Osteocyte (in vitro differentiated cells): Measurements from ENCODE around the gene ELL. TPM values are rescaled to one million over a fixed set of nuclear protein-coding genes. Genes with fewer than 3 reads are reported as not detected.

Source experiments
- DNase-seq: peaks from one replicate; pipeline ENCODE4 v3.0.0; 2021; ENCODE audit warnings: mixed read lengths; ENCODE audit not compliant: unreplicated experiment; ENCODE audit errors: extremely low spot score
- H3K27ac Mint-ChIP-seq: one replicate; pipeline ENCODE4 v1.8.0; 2021; ENCODE audit warnings: mild to moderate bottlenecking, mixed read lengths; ENCODE audit not compliant: unreplicated experiment
- H3K27me3 Mint-ChIP-seq: one replicate; pipeline ENCODE4 v1.8.0; 2021; ENCODE audit warnings: mixed read lengths; ENCODE audit not compliant: unreplicated experiment
- H3K36me3 Mint-ChIP-seq: one replicate; pipeline ENCODE4 v1.8.0; 2021; ENCODE audit warnings: mixed read lengths; ENCODE audit not compliant: unreplicated experiment
- H3K4me1 Mint-ChIP-seq: one replicate; pipeline ENCODE4 v1.8.0; 2021; ENCODE audit warnings: mixed read lengths; ENCODE audit not compliant: unreplicated experiment
- H3K4me3 Mint-ChIP-seq: one replicate; pipeline ENCODE4 v1.8.0; 2021; ENCODE audit warnings: mild to moderate bottlenecking, moderate library complexity, mixed read lengths; ENCODE audit not compliant: unreplicated experiment
- H3K9me3 Mint-ChIP-seq: one replicate; pipeline ENCODE4 v1.8.0; 2021; ENCODE audit warnings: mixed read lengths; ENCODE audit not compliant: unreplicated experiment
- CTCF ChIP-seq: fragments of 200-600 bp; sonication (generic); IDR thresholded peaks from 2 replicates; pipeline ENCODE4 v1.5.0; 2021; ENCODE audit warnings: antibody characterized with exemption, mild to moderate bottlenecking, moderate library complexity
- total RNA-seq: library from RNA; stranded (reverse); gene quantifications from 2 replicates; pipeline ENCODE4 v1.2.1, GENCODE V29; 2021

ELL gene
- total RNA-seq, 1 donor from 2014 or later, result 17.6 TPM

GRCh38 chr19:18504886-18505610, 16.8 kb downstream of the ELL start:
- Mint-ChIP-seq H3K27ac (no peak overlapping the region), H3K27me3 (no peaks in the 10 kb centered on the region), H3K9me3 (no peaks in the 10 kb centered on the region), H3K4me1 (peaks cover 55% of the 10 kb centered on the region), H3K36me3 (no peaks in the 10 kb centered on the region), H3K4me3 (no peak overlapping the region)
- TF ChIP-seq CTCF, result no peak
- no peak for DNase-seq

GRCh38 chr19:18503971-18504885, 17.6 kb downstream of the ELL start:
- no peaks in the 10 kb centered on the region for H3K27me3 Mint-ChIP-seq
- no peaks in the 10 kb centered on the region for H3K36me3 Mint-ChIP-seq
- no peak for DNase-seq
- H3K9me3 Mint-ChIP-seq, result no peaks in the 10 kb centered on the region
- TF ChIP-seq CTCF, result no peak
- H3K4me3 Mint-ChIP-seq, result no peak overlapping the region
- H3K4me1 Mint-ChIP-seq, result peaks cover 63% of the 10 kb centered on the region
- no peak overlapping the region for H3K27ac Mint-ChIP-seq

GRCh38 chr19:18503337-18503970, 18.4 kb downstream of the ELL start:
- H3K27me3 Mint-ChIP-seq, result no peaks in the 10 kb centered on the region
- no peaks in the 10 kb centered on the region for H3K36me3 Mint-ChIP-seq
- H3K4me3 Mint-ChIP-seq, result no peak overlapping the region
- peaks cover 69% of the 10 kb centered on the region for H3K4me1 Mint-ChIP-seq
- H3K27ac Mint-ChIP-seq, result peak overlapping the region; percentile 9
- no peaks in the 10 kb centered on the region for H3K9me3 Mint-ChIP-seq
- no peak for TF ChIP-seq CTCF
- no peak for DNase-seq

- H3K27me3 Mint-ChIP-seq, result no peaks in the 10 kb centered on the region
- no peaks in the 10 kb centered on the region for H3K9me3 Mint-ChIP-seq
- H3K4me3 Mint-ChIP-seq, result no peak overlapping the region
- DNase-seq, result no peak
- TF ChIP-seq CTCF, result no peak
- peak overlapping the region; percentile 9 for H3K27ac Mint-ChIP-seq
- H3K36me3 Mint-ChIP-seq, result no peaks in the 10 kb centered on the region
- peaks cover 70% of the 10 kb centered on the region for H3K4me1 Mint-ChIP-seq
Measured at GRCh38 chr19:18502638-18503294, 19.1 kb downstream of the ELL start.
